Mesendoderm (in vitro differentiated cells): ENCODE results near the gene ADA.
"Not testable (repeated sequence)": the region's sequence is repeated elsewhere in the genome, so short reads cannot be mapped to it uniquely, and the experiment has no call there.

Source experiments
- DNase-seq: peaks from one replicate; pipeline ENCODE4 v3.0.0; 2013
- H2AK5ac ChIP-seq: 2 replicates; pipeline ENCODE4 v1.6.1; 2013; ENCODE audit warnings: low read length, inconsistent platforms
- H2BK120ac ChIP-seq: 2 replicates; pipeline ENCODE4 v1.6.1; 2013; ENCODE audit warnings: low read depth, mild to moderate bottlenecking, low read length, moderate library complexity, mixed read lengths
- H2BK15ac ChIP-seq: replicated peaks from 2 replicates; pipeline ENCODE4 v1.6.1; 2013; ENCODE audit warnings: low read depth, mild to moderate bottlenecking, moderate library complexity
- H2BK5ac ChIP-seq: 2 replicates; pipeline ENCODE4 v1.6.1; 2013; ENCODE audit warnings: low read length, inconsistent platforms
- H3K18ac ChIP-seq: 2 replicates; pipeline ENCODE4 v1.6.1; 2013; ENCODE audit warnings: mild to moderate bottlenecking, low read length, mixed read lengths
- H3K23ac ChIP-seq: one replicate; pipeline ENCODE4 v1.6.1; 2013; ENCODE audit warnings: low read length
- H3K27ac ChIP-seq: 2 replicates; pipeline ENCODE4 v1.5.1; 2013; ENCODE audit warnings: low read depth, mild to moderate bottlenecking, inconsistent platforms, low read length, moderate library complexity
- H3K27me3 ChIP-seq: 2 replicates; pipeline ENCODE4 v1.6.1; 2013; ENCODE audit warnings: low read length, control low read depth, mild to moderate bottlenecking, inconsistent platforms; ENCODE audit not compliant: insufficient read depth, poor library complexity
- H3K36me3 ChIP-seq: 2 replicates; pipeline ENCODE4 v1.6.1; 2013; ENCODE audit warnings: low read length, inconsistent platforms; ENCODE audit not compliant: control insufficient read depth, insufficient read depth
- H3K4ac ChIP-seq: one replicate; pipeline ENCODE4 v1.6.1; 2013; ENCODE audit warnings: low read depth, mild to moderate bottlenecking, low read length, moderate library complexity
- H3K4me1 ChIP-seq: 2 replicates; pipeline ENCODE4 v1.6.1; 2013; ENCODE audit warnings: low read depth, low read length, inconsistent platforms; ENCODE audit not compliant: control insufficient read depth
- H3K4me2 ChIP-seq: 2 replicates; pipeline ENCODE4 v1.6.1; 2013; ENCODE audit warnings: low read length
- H3K4me3 ChIP-seq: 2 replicates; pipeline ENCODE4 v1.5.1; 2013; ENCODE audit warnings: mild to moderate bottlenecking, low read length
- H3K56ac ChIP-seq: one replicate; pipeline ENCODE4 v1.6.1; 2013; ENCODE audit warnings: low read length
- H3K79me1 ChIP-seq: 2 replicates; pipeline ENCODE4 v1.6.1; 2013; ENCODE audit warnings: low read length, inconsistent platforms
- H3K79me2 ChIP-seq: 2 replicates; pipeline ENCODE4 v1.6.1; 2013; ENCODE audit warnings: mild to moderate bottlenecking, low read length; ENCODE audit not compliant: control insufficient read depth, insufficient read depth
- H3K9ac ChIP-seq: 2 replicates; pipeline ENCODE4 v1.6.1; 2013; ENCODE audit warnings: low read length, inconsistent platforms
- H4K5ac ChIP-seq: one replicate; pipeline ENCODE4 v1.6.1; 2013; ENCODE audit warnings: low read length
- H4K8ac ChIP-seq: one replicate; pipeline ENCODE4 v1.6.1; 2013; ENCODE audit warnings: low read depth, mild to moderate bottlenecking, control low read depth, low read length, moderate library complexity
- WGBS: extraction: QIAGEN DNeasy Blood & Tissue Kit; methylation state at CpG from one replicate; pipeline ENCODE4 v1.1.7; 2013; ENCODE audit warnings: low lambda C conversion rate, missing lambda C conversion rate; ENCODE audit not compliant: insufficient coverage; ENCODE audit errors: extremely low coverage; 5-methylcytosine and 5-hydroxymethylcytosine counted together

Gene ADA

GRCh38 chr20:44590980-44591778 is 60.3 kb downstream of the ADA start:
- no peak overlapping the region for H2BK5ac ChIP-seq
- H3K4ac ChIP-seq: no peak overlapping the region
- H4K8ac ChIP-seq: no peak overlapping the region
- H2AK5ac ChIP-seq: no peak overlapping the region
- H2BK120ac ChIP-seq: no peak overlapping the region
- no peak overlapping the region for H3K18ac ChIP-seq
- H3K56ac ChIP-seq: peak overlapping the region; percentile 5
- no peaks in the 10 kb centered on the region for H3K79me1 ChIP-seq
- WGBS: no CpG with 5 or more reads among the region's 9 CpGs
- no peaks in the 10 kb centered on the region for H3K27me3 ChIP-seq
- no peak overlapping the region for H3K9ac ChIP-seq
- H3K36me3 ChIP-seq: no peaks in the 10 kb centered on the region
- H3K23ac ChIP-seq: no peak overlapping the region
- H3K4me2 ChIP-seq: no peak overlapping the region
- DNase-seq: peak; percentile 33
- H3K27ac ChIP-seq: no peak overlapping the region
- no peak overlapping the region for H2BK15ac ChIP-seq
- H3K4me3 ChIP-seq: no peak overlapping the region
- no peaks in the 10 kb centered on the region for H3K79me2 ChIP-seq
- H3K4me1 ChIP-seq: no peaks in the 10 kb centered on the region
- no peak overlapping the region for H4K5ac ChIP-seq

DNA sequence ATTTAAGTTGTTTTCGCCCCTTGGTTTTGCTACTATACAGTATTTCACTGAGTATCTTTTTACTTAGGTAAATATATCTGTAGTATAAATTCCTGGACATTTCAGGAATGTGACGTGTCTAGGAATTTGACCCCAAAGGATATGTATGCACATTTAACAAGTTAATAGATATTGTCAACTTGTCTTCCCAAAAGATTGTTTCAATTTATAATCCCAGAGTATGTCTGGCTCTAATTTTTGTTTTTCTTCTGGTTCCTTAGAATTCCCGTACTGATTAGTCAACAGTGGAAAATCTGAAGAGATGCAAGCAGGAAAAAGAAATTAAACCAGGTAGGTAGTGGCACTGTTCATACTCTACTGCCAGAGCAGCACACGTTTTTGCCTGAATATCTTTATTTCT is 62.0 kb downstream of the ADA start:
- H3K36me3 ChIP-seq: no peaks in the 10 kb centered on the region
- no peaks in the 10 kb centered on the region for H3K79me1 ChIP-seq

DNA sequence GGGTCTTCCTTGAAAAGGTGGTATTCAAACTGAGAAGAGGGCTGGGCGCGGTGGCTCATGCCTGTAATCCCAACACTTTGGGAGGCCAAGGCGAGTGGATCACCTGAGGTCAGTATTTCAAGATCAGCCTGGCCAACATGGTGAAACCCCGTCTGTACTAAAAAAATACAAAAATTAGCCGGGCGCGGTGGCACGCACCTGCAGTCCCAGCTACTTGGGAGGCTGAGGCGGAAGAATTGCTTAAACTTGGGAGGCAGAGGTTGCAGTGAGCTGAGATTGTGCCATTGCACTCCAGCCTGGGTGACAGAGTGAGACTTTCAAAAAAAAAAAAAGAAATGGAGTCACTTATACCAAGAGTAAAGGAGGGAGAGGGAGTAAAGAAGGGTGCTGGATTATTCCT is 63.2 kb downstream of the ADA start:
- not testable (repeated sequence) for H4K8ac ChIP-seq, H3K79me1 ChIP-seq, H2BK15ac ChIP-seq, H3K18ac ChIP-seq, H3K9ac ChIP-seq, H2BK120ac ChIP-seq, H3K4me3 ChIP-seq, H3K36me3 ChIP-seq, H3K27me3 ChIP-seq, H2BK5ac ChIP-seq, H3K4me1 ChIP-seq, H4K5ac ChIP-seq, DNase-seq, H2AK5ac ChIP-seq, H3K4ac ChIP-seq, H3K4me2 ChIP-seq, H3K56ac ChIP-seq, H3K79me2 ChIP-seq, H3K27ac ChIP-seq, H3K23ac ChIP-seq
- no CpG with 5 or more reads among the region's 9 CpGs for WGBS

More for the DNA sequence above, 62.0 kb downstream of the ADA start:
- WGBS: no CpG with 5 or more reads among the region's 4 CpGs
- no peak overlapping the region for H2BK5ac ChIP-seq
- H3K79me2 ChIP-seq: no peaks in the 10 kb centered on the region
- H2BK15ac ChIP-seq: no peak overlapping the region
- H3K4me2 ChIP-seq: no peak overlapping the region
- no peak overlapping the region for H3K4me3 ChIP-seq
- H3K4me1 ChIP-seq: peaks cover 7% of the 10 kb centered on the region
- H3K27ac ChIP-seq: no peak overlapping the region
- no peak overlapping the region for H3K9ac ChIP-seq
- H3K23ac ChIP-seq: no peak overlapping the region
- H3K56ac ChIP-seq: no peak overlapping the region
- H3K18ac ChIP-seq: no peak overlapping the region
- H2AK5ac ChIP-seq: no peak overlapping the region
- no peak overlapping the region for H2BK120ac ChIP-seq
- H3K4ac ChIP-seq: no peak overlapping the region
- H3K27me3 ChIP-seq: no peaks in the 10 kb centered on the region
- no peak overlapping the region for H4K5ac ChIP-seq
- DNase-seq: no peak
- H4K8ac ChIP-seq: no peak overlapping the region

DNA sequence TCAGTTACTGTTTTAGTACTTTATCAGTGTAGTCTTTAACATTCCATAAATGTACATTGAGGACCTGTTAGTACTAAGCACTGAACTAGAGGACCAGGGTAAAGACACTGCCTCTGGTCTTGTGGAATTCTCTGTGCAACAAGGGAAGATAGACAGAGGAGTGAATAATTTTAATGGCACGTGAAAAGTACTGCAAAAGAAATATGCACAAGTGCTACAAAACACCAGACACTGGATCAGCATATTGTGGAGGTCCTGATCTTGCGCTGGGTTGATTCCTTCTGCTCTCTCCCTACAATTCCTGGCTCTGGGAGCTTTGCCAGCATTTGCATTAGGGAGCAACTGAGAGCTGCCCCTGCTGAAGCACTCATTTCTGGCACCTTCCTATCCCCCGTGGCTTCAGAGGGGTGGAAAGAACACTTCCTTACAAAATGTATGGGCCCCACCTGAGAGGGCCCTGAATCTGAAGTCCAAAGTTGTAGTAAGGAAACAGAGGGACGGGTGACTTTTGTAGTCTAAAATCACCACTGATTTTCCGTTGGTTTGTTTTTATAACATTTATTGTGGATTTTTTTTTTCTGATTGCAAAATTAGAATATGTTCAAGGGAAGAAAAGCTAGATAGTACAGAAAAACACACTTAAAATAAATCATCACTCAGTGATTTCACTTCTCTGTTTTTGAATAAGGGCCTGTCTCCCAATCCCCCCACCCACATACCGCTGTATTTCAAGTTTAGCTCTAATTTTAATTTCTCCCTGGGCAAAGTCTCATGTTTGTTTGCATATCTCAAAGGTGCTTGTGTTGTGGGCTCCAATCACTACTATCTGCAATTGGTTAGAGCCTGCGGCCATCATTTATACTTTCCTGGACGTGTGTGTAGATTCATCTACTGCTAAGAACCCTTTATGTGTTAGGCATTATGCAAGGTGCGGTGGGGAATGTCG is 64.2 kb downstream of the ADA start:
- no peaks in the 10 kb centered on the region for H3K79me2 ChIP-seq
- H3K4me2 ChIP-seq: no peak overlapping the region
- no peaks in the 10 kb centered on the region for H3K36me3 ChIP-seq
- DNase-seq: no peak
- H3K56ac ChIP-seq: no peak overlapping the region
- no peak overlapping the region for H2BK120ac ChIP-seq
- no peak overlapping the region for H2AK5ac ChIP-seq
- H3K4ac ChIP-seq: no peak overlapping the region
- no CpG with 5 or more reads among the region's 10 CpGs for WGBS
- peaks cover 10% of the 10 kb centered on the region for H3K4me1 ChIP-seq
- no peak overlapping the region for H3K9ac ChIP-seq
- no peak overlapping the region for H2BK5ac ChIP-seq
- no peaks in the 10 kb centered on the region for H3K79me1 ChIP-seq
- H3K4me3 ChIP-seq: no peak overlapping the region
- no peaks in the 10 kb centered on the region for H3K27me3 ChIP-seq
- H2BK15ac ChIP-seq: no peak overlapping the region
- no peak overlapping the region for H4K8ac ChIP-seq
- H3K18ac ChIP-seq: no peak overlapping the region
- no peak overlapping the region for H3K23ac ChIP-seq
- H4K5ac ChIP-seq: no peak overlapping the region
- H3K27ac ChIP-seq: no peak overlapping the region

DNA sequence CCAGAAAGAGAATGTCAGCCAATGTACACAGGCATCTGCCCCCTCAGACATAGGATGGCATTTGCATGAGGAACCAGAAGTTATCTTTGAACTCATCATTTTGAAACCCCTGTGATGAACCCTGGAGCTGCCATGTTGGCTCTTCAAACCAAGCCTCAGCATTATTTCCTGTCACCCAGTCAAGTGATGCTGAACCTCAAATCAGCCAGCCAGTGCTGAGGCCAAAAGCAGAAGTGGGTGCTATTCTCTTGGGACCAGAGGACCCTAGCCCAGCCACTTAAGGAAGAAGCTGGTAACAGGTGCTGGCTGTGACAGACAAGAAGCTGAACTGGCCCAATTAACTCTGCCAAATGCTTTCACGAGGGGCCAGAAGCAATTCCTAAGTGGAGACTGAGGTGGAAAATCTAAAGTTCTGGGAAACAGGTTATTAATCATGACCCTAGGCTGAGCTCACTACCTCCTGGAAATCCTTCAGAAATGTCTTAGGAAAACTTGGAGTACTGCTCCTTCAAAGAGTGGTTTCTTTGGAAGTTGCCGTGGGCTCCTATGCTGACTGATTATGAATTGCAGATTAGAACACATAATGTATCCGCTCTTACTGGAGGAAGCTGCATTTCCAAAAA is 65.1 kb downstream of the ADA start:
- Histone ChIP-seq H3K27ac (no peak overlapping the region), H3K23ac (no peak overlapping the region), H3K4ac (no peak overlapping the region), H2AK5ac (no peak overlapping the region), H2BK15ac (no peak overlapping the region), H3K9ac (no peak overlapping the region), H3K56ac (no peak overlapping the region), H4K8ac (no peak overlapping the region), H3K4me3 (no peak overlapping the region), H3K18ac (no peak overlapping the region), H4K5ac (no peak overlapping the region), H3K4me2 (no peak overlapping the region), H3K79me2 (no peaks in the 10 kb centered on the region), H3K79me1 (no peaks in the 10 kb centered on the region), H2BK120ac (no peak overlapping the region), H3K27me3 (no peaks in the 10 kb centered on the region), H2BK5ac (no peak overlapping the region), H3K4me1 (peaks cover 11% of the 10 kb centered on the region), H3K36me3 (no peaks in the 10 kb centered on the region)
- no peak for DNase-seq
- no CpG with 5 or more reads among the region's 3 CpGs for WGBS
